ENCODE results near the gene KYAT1. TPM values are rescaled to one million over a fixed set of nuclear protein-coding genes. Genes with fewer than 3 reads are reported as not detected.

Gene KYAT1
- total and polyA plus RNA-seq, 2 of the 13 experiments (the other 11 are each of a cell fraction or from before 2014, with no cell fraction given), result 9.2 to 46.5 TPM

GRCh38 chr9:128863647-128864046, 18.1 kb downstream of the KYAT1 start (continued):
- TF ChIP-seq ZNF276 (CRISPR knock-in tag; IDR thresholded peaks at IDR 0.05; ENCODE audit: low read depth), result no peak
- TF ChIP-seq TRIM24 (CRISPR knock-in tag; IDR thresholded peaks at IDR 0.05), result no peak
- TF ChIP-seq ZNF816 (CRISPR knock-in tag; IDR thresholded peaks at IDR 0.05; ENCODE audit: borderline replicate concordance), result no peak
- TF ChIP-seq, protein P1, sequence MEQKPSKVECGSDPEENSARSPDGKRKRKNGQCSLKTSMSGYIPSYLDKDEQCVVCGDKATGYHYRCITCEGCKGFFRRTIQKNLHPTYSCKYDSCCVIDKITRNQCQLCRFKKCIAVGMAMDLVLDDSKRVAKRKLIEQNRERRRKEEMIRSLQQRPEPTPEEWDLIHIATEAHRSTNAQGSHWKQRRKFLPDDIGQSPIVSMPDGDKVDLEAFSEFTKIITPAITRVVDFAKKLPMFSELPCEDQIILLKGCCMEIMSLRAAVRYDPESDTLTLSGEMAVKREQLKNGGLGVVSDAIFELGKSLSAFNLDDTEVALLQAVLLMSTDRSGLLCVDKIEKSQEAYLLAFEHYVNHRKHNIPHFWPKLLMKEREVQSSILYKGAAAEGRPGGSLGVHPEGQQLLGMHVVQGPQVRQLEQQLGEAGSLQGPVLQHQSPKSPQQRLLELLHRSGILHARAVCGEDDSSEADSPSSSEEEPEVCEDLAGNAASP (CRISPR knock-in tag; IDR thresholded peaks at IDR 0.05; ENCODE audit: borderline replicate concordance), result 0 out of 2 replicates have a peak, but pooled peaks have one; percentile 18
- no peak for TF ChIP-seq AFF4 (CRISPR knock-in tag; IDR thresholded peaks at IDR 0.05)
- TF ChIP-seq ZNF513 (CRISPR knock-in tag; conservative IDR thresholded peaks at IDR 0.05), result no peak
- no peak for TF ChIP-seq ONECUT2 (CRISPR knock-in tag; IDR thresholded peaks at IDR 0.05)
- no peak for TF ChIP-seq MEIS1 (CRISPR knock-in tag; IDR thresholded peaks at IDR 0.05; ENCODE audit: borderline replicate concordance)
- no peak for TF ChIP-seq DR1 (CRISPR knock-in tag; IDR thresholded peaks at IDR 0.05)
- TF ChIP-seq KDM3A (CRISPR knock-in tag; IDR thresholded peaks at IDR 0.05; ENCODE audit: low read depth), result peak; percentile 59; the same call in 1 of the 2 replicates
- TF ChIP-seq ZBTB34 (CRISPR knock-in tag; IDR thresholded peaks at IDR 0.05), result no peak
- 0 out of 2 replicates have a peak, but pooled peaks have one; percentile 40 for TF ChIP-seq PATZ1 (CRISPR knock-in tag; IDR thresholded peaks at IDR 0.05)
- TF ChIP-seq GABPA (IDR thresholded peaks at IDR 0.05; ENCODE audit: low read depth, low read length), result no peak
- no peak for TF ChIP-seq GABPA (CRISPR knock-in tag; IDR thresholded peaks at IDR 0.05; ENCODE audit: low read depth)
- no peak for TF ChIP-seq TCF7L2 (IDR thresholded peaks at IDR 0.05; ENCODE audit: low read depth, low read length)
- TF ChIP-seq NAIF1 (CRISPR knock-in tag; IDR thresholded peaks at IDR 0.05; ENCODE audit: borderline replicate concordance), result no peak
- TF ChIP-seq ZNF883 (CRISPR knock-in tag; IDR thresholded peaks at IDR 0.05; ENCODE audit: not compliant biosample characterization), result no peak
- TF ChIP-seq ZNF615 (CRISPR knock-in tag; IDR thresholded peaks at IDR 0.05; ENCODE audit: borderline replicate concordance), result no peak
